HG03342 (cell line): ENCODE results near the gene CCDC33.

Source experiments
- ATAC-seq: cut with Tn5 transposase; IDR thresholded peaks from one replicate; pipeline ENCODE4 v1.9.1; 2021; ENCODE audit warnings: mild to moderate bottlenecking, moderate library complexity; ENCODE audit not compliant: unreplicated experiment

CCDC33 gene

DNA sequence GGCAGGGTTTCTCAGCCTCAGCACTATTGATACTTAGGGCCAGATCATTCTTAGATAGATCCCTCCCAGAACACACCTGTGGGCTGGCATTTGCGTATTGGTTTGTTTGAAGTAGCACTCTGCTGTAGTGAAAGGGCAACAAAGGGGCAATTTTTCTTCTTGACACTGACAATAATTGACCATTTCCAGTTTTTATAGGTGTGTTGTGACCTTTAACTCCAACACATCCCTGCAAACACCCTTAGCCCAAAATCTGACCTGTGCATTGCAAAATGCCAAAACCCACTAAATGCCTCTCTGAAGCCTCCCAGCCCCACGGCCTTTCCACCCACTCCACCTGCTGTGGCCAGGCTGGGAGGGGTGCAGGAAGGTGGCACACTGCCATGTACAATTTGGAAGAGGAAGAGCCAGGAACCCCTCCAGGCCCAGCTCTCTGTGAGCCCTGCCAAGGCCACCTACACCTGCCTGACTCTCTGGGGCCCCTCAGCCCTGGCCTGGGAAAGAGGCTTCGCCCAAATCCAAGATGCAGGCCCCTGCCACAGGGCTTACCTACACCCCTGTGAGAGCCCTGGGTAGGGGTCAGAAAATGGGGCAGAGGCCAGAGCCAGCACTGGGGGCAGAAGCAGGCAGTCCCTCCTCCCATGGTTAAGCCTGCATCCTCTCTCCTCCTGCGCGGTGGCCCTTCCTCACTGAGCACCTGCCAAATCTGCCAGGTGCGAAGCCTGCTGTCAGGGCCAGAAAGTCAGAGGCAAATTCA is 140.9 kb downstream of the CCDC33 start:
- no peak for ATAC-seq

DNA sequence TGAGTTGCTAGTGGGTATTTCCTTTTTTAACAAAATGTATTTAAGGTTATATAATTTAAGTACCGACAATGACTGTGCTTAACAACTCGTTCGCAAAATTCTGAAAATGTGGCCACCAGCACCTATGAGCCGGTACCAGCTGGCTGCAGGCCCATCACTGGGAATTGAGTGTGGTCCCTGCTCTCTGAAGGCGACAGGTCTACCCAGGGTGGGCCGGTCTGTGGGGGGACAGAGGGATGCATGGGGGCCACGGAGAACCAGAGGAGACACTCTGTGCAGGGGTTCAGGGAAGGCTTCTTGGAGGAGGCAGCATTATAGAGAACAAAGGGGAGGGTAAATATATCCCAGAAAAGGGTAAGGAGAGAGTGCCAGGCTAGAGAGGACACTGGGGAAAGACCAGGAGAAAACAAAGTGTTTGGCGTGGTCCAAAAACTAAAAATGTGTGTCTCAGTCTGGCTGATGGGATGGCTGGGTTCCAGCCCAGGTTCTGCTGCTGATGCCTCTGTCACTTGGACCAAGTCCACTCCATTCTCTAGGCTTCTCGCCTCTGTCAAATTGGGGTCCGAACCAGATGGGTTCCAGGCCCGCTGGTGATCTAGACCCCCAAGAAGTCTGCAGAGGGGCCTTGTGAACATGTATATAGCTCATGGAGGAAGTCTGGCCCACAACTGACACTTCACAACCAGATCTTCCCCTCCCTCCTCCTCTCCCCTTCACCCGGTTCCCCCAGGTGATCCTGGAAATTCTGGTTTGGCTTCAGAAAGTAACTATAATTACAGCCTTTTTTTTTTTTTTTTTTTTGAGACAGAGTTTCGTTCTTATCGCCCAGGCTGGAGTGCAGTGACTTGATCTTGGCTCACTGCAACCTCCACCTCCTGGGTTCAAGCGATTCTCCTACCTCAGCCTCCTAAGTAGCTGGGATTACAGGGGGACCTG is 142.0 kb downstream of the CCDC33 start:
- ATAC-seq = no peak

DNA sequence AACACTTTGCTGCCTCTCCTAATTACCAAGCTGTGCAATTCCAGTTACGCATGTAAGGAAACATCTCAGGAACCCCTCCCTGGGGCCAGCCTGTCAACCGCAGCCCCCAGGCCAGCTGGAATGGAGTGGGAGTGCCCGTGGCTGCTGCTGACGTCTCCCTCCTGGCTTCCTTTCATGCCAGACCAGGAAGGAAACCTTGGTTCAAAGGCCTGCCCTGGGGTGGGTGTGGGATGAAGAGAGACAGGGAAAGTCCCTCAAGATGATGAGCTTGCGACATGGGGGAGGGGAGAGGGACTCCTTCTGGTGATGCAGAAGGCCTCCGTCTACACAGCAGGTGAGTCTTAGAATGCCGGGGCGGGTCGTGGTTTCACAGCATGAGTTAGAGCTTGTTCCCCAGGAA is 142.7 kb downstream of the CCDC33 start:
- ATAC-seq = no peak

DNA sequence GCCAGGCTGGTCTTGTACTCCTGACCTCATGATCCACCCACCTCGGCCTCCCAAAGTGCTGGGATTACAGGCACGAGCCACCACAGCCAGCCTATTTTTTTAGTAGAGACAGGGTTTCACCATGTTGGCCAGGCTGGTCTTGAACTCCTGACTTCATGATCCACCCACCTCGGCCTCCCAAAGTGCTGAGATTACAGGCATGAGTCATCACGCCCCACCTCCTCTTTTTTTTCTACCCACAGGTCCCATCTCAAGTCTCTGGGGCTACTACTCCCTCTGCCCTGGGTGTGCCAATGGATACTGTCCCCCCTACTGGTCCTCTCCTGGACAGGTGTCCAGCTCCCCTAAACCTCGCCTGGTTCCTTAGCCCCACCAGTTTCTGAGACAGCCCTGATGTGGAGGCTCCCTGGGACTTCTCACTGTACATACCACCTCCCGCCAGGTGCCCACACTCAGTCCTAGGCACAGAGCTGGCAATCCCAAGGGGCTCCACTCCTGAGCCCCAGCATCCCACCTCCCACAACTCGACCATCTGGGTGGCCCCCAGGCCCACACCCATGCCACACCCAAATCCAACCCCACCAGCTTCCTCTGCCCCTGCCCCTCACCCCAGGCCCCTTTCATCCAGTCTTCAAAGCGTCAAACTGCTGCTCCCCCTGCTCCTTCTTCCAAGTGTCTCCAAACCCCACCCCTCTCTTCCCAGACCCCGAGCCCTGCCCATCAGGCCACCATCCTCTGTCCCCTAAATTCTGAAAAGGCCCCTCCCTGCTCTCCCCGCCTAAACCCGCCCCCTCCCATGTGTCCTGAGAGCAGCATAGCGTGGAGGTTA is 144.4 kb downstream of the CCDC33 start:
- ATAC-seq = no peak

DNA sequence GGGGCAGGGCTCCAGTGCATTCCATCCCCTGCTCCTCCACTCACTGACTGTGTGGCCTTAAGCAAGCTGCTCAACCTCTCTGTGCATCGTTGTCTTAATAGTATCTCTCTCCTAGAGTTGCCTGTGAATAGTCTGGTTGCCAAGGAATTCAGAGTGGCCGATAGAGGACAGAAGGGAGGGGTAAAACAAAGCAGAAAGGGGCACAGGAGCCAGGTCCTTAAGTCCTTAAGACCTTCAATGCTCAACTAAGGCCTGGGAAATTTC is 145.0 kb downstream of the CCDC33 start:
- no peak for ATAC-seq

DNA sequence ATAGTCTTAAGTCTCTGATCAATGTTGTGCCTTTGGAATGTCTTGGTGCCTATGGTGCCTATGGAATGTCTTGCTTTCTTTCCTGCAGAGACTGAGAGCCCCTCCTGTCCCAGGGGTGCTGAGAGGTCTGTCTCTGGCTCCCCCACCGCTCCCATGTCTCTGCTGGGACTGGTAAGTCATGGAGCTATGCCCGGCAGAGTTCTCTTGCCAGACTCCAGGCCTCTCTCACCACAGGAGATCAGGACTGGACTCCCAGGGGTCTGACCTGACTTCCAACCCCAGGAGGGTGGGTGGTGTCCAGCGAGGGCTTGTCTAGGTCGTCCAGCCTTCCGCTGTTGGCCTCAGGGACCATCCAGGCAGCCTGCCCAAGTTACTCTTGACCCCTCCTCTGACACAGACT is 145.4 kb downstream of the CCDC33 start:
- ATAC-seq = no peak

DNA sequence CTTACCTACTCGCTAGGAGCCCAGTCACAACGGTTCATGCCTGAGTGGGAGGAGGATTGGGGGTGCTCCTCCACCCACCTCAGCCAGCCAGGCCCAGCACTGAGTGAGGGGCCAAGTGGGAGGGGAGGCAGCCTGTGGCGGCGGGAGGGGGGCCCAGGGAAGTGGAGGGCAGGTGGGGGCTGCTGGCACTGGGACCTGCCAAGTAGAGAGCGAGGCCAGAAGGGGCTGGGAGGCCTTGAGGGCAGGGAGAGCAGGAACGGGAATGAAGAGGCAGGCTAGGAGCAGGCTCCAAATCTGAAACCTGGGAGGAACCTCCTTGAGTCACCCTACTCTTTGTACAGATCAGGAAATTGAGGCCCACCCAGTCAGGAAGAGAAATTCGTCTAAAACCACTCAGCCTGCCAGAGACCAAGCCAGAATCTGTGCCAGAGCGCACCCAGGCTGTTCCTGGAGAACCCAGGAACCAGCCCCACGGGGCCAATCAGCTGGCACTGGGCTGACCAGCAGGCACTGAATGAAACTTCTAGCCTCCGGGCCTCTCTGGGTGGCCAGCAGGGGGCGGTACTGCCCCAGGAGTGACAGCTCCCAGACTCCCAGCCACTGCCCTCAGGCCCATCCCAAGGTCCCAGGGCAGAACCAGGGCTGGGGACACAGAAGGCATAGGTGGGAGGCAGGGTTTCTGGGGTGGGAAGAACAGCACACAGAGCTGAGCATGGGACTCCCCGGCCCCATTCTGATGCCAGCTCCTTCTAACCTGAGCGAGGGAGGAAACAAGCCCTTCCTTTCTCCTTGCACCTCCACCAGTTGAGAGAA is 146.1 kb downstream of the CCDC33 start:
- ATAC-seq = no peak

DNA sequence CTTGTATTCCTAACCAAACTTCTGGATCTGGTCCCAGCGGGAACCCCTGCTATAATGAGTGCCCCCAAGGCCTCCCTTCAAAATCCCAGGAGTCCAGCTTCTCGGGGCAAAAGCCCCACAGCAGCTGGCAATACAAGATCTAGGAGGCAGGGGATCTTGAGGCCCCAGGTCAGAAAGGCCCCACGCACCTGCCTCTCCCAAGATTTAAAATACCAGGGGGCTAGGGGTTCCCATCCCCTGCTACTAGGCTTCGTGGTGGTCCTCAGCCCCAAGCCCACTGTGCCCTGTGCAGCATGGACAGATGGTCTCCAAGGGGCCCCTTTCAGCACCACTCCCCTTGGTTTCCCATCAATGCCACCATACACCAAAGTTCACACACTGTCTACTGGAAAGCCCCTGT is 147.2 kb downstream of the CCDC33 start:
- peak; percentile 6 for ATAC-seq

DNA sequence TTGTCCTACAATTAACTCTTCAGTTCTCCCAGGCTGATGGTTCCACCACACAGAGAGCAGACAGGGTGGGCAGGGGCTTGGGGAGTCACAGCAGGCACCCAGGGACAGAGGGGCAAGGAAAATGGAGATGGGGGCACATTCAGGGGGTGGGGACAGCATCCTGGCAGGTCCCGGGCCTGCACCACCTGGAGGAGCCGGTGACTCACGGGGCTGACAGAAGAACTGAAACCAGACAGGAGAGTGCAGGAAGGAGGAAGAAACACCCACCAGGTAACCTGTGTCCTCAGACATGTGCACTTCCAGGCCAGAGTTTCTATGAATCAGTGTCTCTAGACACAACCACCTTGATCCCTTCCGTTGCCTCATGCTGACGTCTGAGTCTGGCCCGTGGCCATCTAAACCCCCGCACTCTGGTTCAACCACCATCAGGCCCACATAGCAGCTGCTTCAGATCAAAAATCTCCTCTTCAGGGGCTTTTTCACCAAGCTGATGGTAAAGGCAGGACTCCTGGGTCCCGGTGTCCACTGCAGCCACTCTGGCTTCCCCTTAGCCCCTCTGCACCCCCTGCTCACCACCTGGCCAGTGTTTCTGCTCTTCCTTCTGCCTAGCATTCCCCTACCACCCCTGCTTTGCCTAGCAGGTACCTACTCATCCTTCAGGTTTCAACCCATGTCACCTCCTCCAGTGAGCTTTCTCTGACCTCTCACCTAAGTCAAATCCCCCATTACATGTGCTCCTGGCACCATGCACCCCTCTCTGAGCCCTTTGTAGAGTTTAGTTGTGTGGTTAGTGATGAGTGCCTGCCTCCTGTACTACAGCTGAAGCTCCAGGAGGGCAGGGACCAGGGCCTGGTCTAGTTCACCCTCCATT is 147.8 kb downstream of the CCDC33 start:
- peak; percentile 46 for ATAC-seq

DNA sequence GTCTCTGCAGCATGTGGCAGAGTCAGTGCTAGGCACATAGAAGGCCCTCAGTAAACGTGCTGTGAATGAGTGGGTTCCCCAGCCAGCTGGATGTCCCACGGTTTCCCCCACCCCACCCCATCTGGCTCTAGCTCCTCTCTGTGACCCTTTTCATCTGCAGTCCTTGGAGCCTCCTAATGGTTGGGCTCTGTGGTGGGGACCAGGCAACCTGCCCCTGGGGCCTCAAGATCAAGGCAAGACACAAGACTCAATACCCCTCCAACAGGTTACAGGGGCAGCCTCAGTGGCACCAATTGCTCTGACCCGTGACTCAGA is 148.4 kb downstream of the CCDC33 start:
- no peak for ATAC-seq

DNA sequence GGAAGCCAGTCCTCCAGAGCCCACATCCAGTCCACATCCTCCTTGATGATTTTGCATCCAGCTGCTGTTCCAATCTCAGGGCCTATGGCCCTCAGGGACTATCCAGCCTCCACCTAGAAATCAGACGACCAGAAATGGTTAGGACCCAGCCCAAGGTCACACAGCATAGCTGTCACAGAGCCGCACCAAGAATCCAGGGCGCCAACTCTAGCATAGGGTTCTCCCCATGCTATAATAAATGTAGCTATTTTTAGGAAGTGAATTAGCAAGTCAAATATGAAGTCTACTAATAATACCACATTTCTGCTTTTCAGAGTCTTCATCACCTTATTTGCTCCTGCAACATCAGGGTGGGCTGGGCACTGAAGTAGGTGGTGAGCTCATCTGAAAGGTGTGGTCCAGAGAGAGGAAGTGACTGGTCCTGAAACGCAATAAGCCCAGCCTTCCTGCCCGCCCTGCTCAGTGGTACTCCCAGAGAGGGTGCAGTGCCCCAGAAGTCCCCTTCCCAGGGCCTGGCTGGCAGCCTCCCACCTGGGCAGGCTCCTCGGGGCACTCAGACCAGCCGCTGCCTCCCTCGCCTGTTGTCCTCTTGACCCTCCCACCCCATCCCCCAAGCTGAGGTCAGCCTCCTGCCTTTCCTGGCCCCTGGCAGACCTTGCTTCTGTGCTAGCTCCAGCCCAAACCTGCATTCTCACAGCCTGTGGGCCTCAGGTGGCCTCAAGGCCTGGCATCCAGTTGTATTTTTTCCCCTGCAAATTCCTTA is 148.9 kb downstream of the CCDC33 start:
- ATAC-seq = peak; percentile 68

DNA sequence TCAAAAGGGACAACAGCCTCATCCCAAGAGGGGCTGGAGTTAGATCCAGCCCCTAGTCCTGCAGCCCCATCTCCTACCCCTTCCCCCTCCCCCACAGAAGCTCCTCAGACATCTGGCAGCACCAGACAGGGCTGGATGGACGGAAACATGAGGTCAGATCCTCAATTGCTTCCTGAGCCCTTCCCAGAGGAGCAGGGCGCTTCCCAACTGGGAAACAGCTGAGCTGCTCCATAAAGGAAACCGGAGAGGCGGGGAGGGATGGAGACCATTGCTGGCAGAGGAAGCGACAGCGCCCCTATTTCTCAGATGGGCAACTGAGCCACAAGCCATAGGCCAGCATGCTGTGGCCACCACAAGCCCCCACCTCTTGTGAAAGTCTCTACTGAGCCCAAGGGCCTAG is 149.6 kb downstream of the CCDC33 start:
- ATAC-seq = no peak
